ENCODE data around the gene CAND2. TPM values are rescaled to one million over a fixed set of nuclear protein-coding genes. Genes with fewer than 3 reads are reported as not detected.

Gene CAND2
- total and polyA plus RNA-seq, 9 of the 15 experiments (the other 6 are each of a cell fraction or from before 2014, with no cell fraction given) = 0.91 to 14.9 (median 4.3) TPM

DNA sequence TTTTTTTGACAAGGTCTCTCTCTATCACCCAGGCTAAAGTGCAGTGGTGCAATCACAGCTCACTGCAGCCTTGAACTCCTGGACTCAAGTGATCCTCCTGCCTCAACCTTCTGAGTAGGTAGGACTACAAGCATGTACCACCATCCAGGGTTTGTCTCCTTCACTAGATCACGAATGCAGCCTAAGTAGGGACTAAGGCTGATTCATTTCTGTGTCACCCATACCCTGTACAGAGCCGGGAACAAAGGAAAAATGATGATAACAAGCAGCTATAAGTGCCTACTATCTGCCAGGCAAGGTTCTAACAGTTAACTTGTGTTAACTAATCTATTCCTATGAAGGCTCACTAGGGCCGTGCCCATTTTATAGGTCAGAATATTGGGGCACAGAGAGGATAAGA, 44.4 kb upstream of the CAND2 start (continued):
- TF ChIP-seq, protein P1, sequence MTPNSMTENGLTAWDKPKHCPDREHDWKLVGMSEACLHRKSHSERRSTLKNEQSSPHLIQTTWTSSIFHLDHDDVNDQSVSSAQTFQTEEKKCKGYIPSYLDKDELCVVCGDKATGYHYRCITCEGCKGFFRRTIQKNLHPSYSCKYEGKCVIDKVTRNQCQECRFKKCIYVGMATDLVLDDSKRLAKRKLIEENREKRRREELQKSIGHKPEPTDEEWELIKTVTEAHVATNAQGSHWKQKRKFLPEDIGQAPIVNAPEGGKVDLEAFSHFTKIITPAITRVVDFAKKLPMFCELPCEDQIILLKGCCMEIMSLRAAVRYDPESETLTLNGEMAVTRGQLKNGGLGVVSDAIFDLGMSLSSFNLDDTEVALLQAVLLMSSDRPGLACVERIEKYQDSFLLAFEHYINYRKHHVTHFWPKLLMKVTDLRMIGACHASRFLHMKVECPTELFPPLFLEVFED (CRISPR knock-in tag; conservative IDR thresholded peaks at IDR 0.05) = no peak
- TF ChIP-seq NCOA1 (IDR thresholded peaks at IDR 0.05; ENCODE audit: low read depth) (no peak), ATF1 (CRISPR knock-in tag; IDR thresholded peaks at IDR 0.05) (no peak), ATF1 (tag; IDR thresholded peaks at IDR 0.05) (no peak), ATF7 (IDR thresholded peaks at IDR 0.05) (no peak)
- TF ChIP-seq, protein P2, sequence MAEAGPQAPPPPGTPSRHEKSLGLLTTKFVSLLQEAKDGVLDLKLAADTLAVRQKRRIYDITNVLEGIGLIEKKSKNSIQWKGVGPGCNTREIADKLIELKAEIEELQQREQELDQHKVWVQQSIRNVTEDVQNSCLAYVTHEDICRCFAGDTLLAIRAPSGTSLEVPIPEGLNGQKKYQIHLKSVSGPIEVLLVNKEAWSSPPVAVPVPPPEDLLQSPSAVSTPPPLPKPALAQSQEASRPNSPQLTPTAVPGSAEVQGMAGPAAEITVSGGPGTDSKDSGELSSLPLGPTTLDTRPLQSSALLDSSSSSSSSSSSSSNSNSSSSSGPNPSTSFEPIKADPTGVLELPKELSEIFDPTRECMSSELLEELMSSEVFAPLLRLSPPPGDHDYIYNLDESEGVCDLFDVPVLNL (CRISPR knock-in tag; IDR thresholded peaks at IDR 0.05; ENCODE audit: low read depth) = no peak
- TF ChIP-seq, protein P3, sequence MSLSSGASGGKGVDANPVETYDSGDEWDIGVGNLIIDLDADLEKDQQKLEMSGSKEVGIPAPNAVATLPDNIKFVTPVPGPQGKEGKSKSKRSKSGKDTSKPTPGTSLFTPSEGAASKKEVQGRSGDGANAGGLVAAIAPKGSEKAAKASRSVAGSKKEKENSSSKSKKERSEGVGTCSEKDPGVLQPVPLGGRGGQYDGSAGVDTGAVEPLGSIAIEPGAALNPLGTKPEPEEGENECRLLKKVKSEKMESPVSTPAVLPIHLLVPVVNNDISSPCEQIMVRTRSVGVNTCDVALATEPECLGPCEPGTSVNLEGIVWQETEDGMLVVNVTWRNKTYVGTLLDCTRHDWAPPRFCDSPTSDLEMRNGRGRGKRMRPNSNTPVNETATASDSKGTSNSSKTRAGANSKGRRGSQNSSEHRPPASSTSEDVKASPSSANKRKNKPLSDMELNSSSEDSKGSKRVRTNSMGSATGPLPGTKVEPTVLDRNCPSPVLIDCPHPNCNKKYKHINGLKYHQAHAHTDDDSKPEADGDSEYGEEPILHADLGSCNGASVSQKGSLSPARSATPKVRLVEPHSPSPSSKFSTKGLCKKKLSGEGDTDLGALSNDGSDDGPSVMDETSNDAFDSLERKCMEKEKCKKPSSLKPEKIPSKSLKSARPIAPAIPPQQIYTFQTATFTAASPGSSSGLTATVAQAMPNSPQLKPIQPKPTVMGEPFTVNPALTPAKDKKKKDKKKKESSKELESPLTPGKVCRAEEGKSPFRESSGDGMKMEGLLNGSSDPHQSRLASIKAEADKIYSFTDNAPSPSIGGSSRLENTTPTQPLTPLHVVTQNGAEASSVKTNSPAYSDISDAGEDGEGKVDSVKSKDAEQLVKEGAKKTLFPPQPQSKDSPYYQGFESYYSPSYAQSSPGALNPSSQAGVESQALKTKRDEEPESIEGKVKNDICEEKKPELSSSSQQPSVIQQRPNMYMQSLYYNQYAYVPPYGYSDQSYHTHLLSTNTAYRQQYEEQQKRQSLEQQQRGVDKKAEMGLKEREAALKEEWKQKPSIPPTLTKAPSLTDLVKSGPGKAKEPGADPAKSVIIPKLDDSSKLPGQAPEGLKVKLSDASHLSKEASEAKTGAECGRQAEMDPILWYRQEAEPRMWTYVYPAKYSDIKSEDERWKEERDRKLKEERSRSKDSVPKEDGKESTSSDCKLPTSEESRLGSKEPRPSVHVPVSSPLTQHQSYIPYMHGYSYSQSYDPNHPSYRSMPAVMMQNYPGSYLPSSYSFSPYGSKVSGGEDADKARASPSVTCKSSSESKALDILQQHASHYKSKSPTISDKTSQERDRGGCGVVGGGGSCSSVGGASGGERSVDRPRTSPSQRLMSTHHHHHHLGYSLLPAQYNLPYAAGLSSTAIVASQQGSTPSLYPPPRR (CRISPR knock-in tag; IDR thresholded peaks at IDR 0.05; ENCODE audit: borderline replicate concordance) = no peak

Data from K562 (cell line).